Endometrial microvascular endothelial cells (primary cell): Measurements from ENCODE around the gene EML5. TPM values are rescaled to one million over a fixed set of nuclear protein-coding genes. Genes with fewer than 3 reads are reported as not detected.

ENCODE experiments used
- in situ Hi-C: cut with HindIII; loops from 2 replicates; pipeline ENCODE4 v1.10.0; 2017; ENCODE audit warnings: low sequenced_read_pairs, low pct_unique_long_range_greater_than_20kb; ENCODE audit errors: inconsistent ontology term
- total RNA-seq: library from RNA; depleted of rRNA; stranded (reverse); fragments of >200 nt; gene quantifications from one replicate; pipeline ENCODE4 v1.2.3, GENCODE V29; 2015; ENCODE audit errors: inconsistent ontology term

Gene EML5
- total RNA-seq, 1 donor from 2014 or later, result not detected

GRCh38 chr14:88632512-88632911 lies 160.2 kb downstream of the EML5 start:
- in situ Hi-C loops, result no loop called here

GRCh38 chr14:88631091-88631490 lies 161.7 kb downstream of the EML5 start:
- in situ Hi-C loops, result no loop called here

GRCh38 chr14:88630565-88630964 lies 162.2 kb downstream of the EML5 start:
- in situ Hi-C loops, result no loop called here

GRCh38 chr14:88628462-88628861 lies 164.3 kb downstream of the EML5 start:
- in situ Hi-C loops, result no loop called here

GRCh38 chr14:88628033-88628432 lies 164.7 kb downstream of the EML5 start:
- in situ Hi-C loops, result no loop called here

GRCh38 chr14:88625671-88626070 lies 167.1 kb downstream of the EML5 start:
- in situ Hi-C loops, result no loop called here

GRCh38 chr14:88621100-88621499 lies 171.7 kb downstream of the EML5 start:
- in situ Hi-C loops, result no loop called here

GRCh38 chr14:88618476-88618875 lies 174.3 kb downstream of the EML5 start:
- in situ Hi-C loops, result no loop called here

GRCh38 chr14:88617479-88617878 lies 175.3 kb downstream of the EML5 start:
- in situ Hi-C loops, result no loop called here

- in situ Hi-C loops, result no loop called here
These were observed 176.1 kb downstream of the EML5 start for GRCh38 chr14:88616697-88617096.

- in situ Hi-C loops, result no loop called here
These were observed 178.4 kb downstream of the EML5 start for GRCh38 chr14:88614218-88614907.

- in situ Hi-C loops, result no loop called here
These were observed 179.2 kb downstream of the EML5 start for GRCh38 chr14:88613552-88614010.

- in situ Hi-C loops, result no loop called here
These were observed 179.8 kb downstream of the EML5 start for GRCh38 chr14:88612981-88613380.

- in situ Hi-C loops, result no loop called here
These were observed 180.9 kb downstream of the EML5 start for GRCh38 chr14:88611878-88612277.

- in situ Hi-C loops, result no loop called here
These were observed 184.9 kb downstream of the EML5 start for GRCh38 chr14:88607829-88608228.

GRCh38 chr14:88605594-88605993 lies 187.2 kb downstream of the EML5 start:
- in situ Hi-C loops, result no loop called here

- in situ Hi-C loops, result no loop called here
These were observed 188.5 kb downstream of the EML5 start for GRCh38 chr14:88604212-88604611.

GRCh38 chr14:88599761-88600439 lies 192.9 kb downstream of the EML5 start:
- in situ Hi-C loops, result no loop called here

GRCh38 chr14:88599326-88599725 lies 193.4 kb downstream of the EML5 start:
- in situ Hi-C loops, result no loop called here

GRCh38 chr14:88598097-88598675 lies 194.6 kb downstream of the EML5 start:
- in situ Hi-C loops, result no loop called here
